NCI-H2227 treated with DMSO at 0.1 percent for 48 hours (cell line): ENCODE measurements around the gene HACL1.

Experiments used
- DNase-seq: peaks from one replicate; lab custom pipeline; 2025; lab: John Stamatoyannopoulos, UW

The HACL1 gene

GRCh38 chr3:15523660-15524417 lies 77.5 kb downstream of the HACL1 start:
- DNase-seq = no peak

DNA sequence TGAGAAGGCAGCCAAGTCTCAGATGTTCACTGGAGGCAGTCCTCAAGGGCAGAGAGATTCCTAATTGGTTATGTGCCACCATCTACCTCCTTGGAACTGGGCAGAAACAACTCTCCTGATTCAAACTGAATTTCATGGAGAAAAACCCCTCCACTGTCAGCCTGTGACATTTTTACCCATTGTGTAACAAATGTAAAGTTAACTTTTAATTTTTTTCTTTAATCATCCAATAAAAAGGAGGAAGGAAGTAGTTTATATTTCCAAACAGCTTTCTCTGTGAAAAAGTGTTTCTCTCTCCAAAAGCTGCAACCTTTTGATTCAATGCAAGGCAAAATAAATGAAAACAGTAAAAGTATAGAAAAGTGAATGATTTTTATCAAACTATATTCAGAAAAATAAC lies 79.4 kb downstream of the HACL1 start:
- no peak for DNase-seq

DNA sequence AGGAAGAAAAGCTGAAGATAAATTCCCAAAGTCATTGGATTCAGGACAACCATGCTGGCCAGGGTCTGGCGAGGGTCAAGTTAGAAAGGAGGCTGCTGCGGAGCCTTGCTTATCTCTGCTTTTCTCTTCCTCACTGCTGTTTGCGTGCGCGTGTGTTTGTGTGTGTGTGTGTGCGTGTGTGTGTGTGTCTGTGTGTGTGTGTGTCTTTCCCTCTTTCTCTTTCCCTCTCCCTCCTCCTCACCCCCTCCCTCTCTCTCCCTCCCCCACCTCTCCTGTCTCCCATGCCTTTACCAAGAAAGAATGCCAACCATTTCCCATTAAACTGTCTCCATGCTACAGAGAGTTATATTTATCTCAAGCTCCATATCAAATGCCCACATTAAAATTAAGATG lies 79.8 kb downstream of the HACL1 start, which contains the start of gene COLQ:
Gene COLQ (minus strand): TSS at position 134 of the 393 bp plus-strand sequence. CDS start 81 bp downstream, at position 53.
- no peak for DNase-seq

GRCh38 chr3:15520804-15521572 lies 80.4 kb downstream of the HACL1 start:
- no peak for DNase-seq

DNA sequence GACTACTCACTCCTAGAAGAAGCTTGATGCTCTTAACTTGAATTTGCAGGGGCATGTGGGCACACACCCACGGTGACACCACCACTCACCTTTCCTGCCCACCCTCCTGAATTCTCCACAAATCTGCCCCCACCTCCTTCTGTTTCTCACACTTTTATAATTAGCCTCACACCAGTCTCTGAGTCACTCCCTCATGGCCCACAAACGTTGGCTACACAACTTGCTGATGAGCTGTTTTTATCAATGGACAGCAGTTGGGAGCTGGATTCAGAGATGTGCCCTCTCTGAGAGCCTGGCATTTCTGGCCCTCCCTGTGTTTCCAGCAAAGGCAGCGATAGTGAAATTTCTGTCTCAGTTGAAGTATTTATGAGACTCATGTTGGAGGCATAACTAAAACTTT lies 81.2 kb downstream of the HACL1 start:
- DNase-seq = no peak

- DNase-seq = no peak
Observed at GRCh38 chr3:15519096-15519495, 82.3 kb downstream of the HACL1 start.

DNA sequence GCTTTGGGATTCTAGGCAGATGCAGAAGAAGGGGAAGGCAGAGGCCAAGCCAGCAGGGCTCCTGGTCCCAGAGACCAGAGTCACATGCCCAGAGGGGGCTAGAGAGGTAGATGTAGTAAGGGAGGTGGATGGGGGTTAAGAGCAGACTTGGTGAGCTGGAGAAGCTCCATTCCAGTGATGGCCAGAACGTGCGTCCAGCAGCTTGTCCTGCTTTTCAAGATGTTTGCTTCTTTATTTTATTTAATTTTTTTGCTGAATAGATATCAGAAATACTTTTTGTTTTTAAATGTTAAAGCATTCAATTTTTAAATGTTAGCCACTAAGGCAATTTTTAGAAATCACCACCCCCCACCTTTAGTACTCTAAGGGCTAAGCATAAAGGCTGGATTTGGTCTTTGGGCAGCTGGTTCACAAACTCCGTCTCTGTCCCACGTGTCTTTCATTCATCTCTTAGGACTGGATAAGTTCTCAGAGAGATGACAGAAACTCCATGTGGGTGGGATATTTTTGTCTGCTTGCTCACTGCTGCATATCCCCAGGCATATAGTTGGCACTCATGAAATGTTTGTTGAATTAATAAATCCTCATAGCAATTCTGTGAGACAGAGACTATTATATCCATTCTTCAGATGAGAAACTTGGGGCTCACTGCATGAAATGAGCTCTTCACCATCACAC lies 86.6 kb downstream of the HACL1 start:
- DNase-seq = no peak

DNA sequence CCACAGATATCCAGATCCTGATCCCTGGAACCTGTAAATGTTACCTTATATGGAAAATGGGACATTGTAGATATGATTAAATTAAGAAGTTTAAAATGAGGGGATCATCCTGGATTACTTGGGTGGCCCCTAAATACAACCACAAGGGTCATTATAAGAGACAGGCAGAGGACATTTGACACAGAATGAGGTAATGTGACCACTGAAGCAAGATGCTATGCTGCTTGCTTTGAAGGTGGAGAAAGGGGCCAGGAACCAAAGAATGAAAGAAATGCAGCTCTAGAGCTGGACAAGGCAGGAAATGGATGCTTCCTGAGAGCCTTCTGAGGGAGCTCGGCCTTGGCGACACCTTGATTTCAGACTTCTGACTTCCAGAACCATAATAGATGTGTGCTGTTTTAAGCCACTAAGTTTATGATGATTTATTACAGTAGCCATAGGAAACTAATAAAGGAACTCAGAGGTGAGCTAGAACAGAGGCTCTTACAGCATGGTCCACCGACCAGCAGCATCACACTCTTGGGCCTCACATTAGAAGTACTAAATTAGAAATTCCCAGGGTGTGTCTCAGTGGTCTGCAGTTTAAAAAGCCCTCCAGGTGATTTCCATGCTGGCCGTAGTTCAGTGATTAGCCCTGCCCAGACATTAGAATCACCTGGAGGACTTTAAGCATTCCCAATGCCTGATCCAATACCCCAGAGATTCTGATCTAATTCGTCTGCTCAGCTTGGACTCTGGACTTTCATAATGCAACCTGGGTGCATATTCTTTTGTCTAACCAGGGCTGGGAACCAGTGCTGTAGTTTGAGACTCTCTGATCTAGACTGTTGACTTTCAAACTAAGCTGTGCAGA lies 87.3 kb downstream of the HACL1 start:
- no peak for DNase-seq

GRCh38 chr3:15513116-15513515 lies 88.3 kb downstream of the HACL1 start:
- DNase-seq = no peak

DNA sequence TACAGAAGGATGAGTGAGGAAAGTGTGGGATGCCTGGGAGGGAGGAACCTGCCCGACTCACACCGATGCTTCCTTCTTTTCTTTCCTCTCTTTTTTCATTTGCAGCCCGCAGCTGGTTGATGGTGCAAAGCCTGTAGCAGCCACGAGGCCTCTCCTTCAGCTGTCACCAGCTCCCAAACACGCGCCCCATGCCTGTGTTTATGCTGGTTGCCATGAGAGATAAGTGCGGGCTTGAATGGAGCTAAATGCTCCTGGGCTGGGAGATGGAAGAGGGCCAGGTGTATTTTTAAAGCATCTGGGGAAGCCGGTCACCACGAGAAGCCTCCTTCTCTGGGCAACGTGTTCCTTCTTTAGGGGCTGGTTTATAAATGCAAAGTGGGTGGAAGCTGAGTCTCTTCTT lies 89.2 kb downstream of the HACL1 start:
- DNase-seq = peak; percentile 65

DNA sequence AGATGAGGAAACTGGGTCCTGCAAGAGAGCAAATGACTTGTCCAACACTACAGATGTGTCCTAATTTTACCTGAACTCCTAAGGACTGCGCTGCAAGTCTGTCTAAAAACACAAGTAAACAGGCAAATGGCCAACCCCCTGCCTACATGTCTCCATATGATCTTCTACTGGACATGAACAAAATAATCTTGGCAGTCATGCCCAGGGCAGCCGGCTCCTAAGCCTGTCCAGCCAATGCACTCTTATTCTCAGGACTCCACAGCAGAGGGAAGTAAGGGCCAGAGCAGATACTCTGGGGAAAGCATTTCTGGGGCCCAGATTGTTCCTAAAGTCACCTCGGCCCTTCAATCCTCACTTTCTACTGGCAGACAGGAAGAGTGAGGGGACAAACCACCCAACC lies 90.2 kb downstream of the HACL1 start:
- no peak for DNase-seq
